Sciatic nerve (tissue), 2 donors: Measurements from ENCODE around the gene NF1. TPM values are rescaled to one million over a fixed set of nuclear protein-coding genes. Genes with fewer than 3 reads are reported as not detected.
A peak's percentile ranks its signal among the peaks of the same experiment; 100 is the strongest.
"Not testable (repeated sequence)": the region's sequence is repeated elsewhere in the genome, so short reads cannot be mapped to it uniquely, and the experiment has no call there.

ENCODE experiments used
- ATAC-seq: fragments of 200-7000 bp; cut with Tn5 transposase; one replicate; pipeline ENCODE4 v1.9.1; 2020; ENCODE audit warnings: mild to moderate bottlenecking, moderate library complexity
- DNase-seq: peaks from one replicate; pipeline ENCODE4 v3.0.0-alpha.2; 2020; ENCODE audit warnings: low spot score
- intact Hi-C: fragments of 100-400 bp; cut with DNase I; formaldehyde crosslinking; loops from one replicate; pipeline ENCODE4 v1.14.2; 2022
- total RNA-seq: library from RNA; stranded (reverse); fragmentation: NEBNext Ultra II Directional; extraction: Animal tissue kit (Norgen Biotek cat#: 25700); gene quantifications from one replicate; pipeline ENCODE4 v1.2.1, GENCODE V29; 2021
- donor health status: DM: no; HTN: no; CAD: no.
- donor health status: DM: no; HTN: no; CAD: no.

Gene NF1
- total RNA-seq, 1 donor from 2014 or later = 106 TPM

GRCh38 chr17:31311526-31311925 lies 216.7 kb downstream of the NF1 start:
- ATAC-seq = no peak
- intact Hi-C loops = no loop called here
- no peak for DNase-seq

- ATAC-seq, intact Hi-C loops, DNase-seq: not testable (repeated sequence)
Observed at GRCh38 chr17:31312223-31312622, 217.4 kb downstream of the NF1 start.

- intact Hi-C loops = no loop called here
- ATAC-seq = no peak
- no peak for DNase-seq
Observed at GRCh38 chr17:31313982-31314781, 219.4 kb downstream of the NF1 start, which contains the start of gene EVI2B. EVI2B (minus strand) TSS chr17:31314054; CDS start chr17:31305609, 8,445 bp downstream.

- ATAC-seq (no peak), DNase-seq (no peak)
- intact Hi-C loops = no loop called here
Observed at GRCh38 chr17:31314782-31315100, 220.0 kb downstream of the NF1 start.

- ATAC-seq (peak; percentile 87), DNase-seq (peak; percentile 63)
- intact Hi-C loops = no loop called here
Observed at GRCh38 chr17:31318298-31318801, 223.6 kb downstream of the NF1 start.

- intact Hi-C loops = no loop called here
- DNase-seq = no peak
- no peak for ATAC-seq
Observed at GRCh38 chr17:31318851-31319661, 224.3 kb downstream of the NF1 start.

GRCh38 chr17:31320241-31320640 lies 225.5 kb downstream of the NF1 start:
- DNase-seq (no peak), ATAC-seq (no peak)
- intact Hi-C loops = loop anchor here (2.0 kb wide), 1 partner anchor 51 kb away; no protein-coding TSS in a partner anchor

GRCh38 chr17:31320791-31321190 lies 226.0 kb downstream of the NF1 start:
- ATAC-seq = peak; percentile 68

GRCh38 chr17:31321481-31321880 lies 226.7 kb downstream of the NF1 start, which contains the start of gene EVI2A:
EVI2A (minus strand) TSS chr17:31321622; CDS start chr17:31319013, 2,609 bp downstream.
- intact Hi-C loops = loop anchor here (2.0 kb wide), 1 partner anchor 53 kb away; no protein-coding TSS in a partner anchor
- DNase-seq (no peak), ATAC-seq (peak; percentile 73)

More at GRCh38 chr17:31320791-31321190, 226.0 kb downstream of the NF1 start:
- DNase-seq = no peak
- intact Hi-C loops = loop anchor here (2.0 kb wide), 1 partner anchor 52 kb away; no protein-coding TSS in a partner anchor

- ATAC-seq = no peak
- intact Hi-C loops = loop anchor here (2.0 kb wide), 1 partner anchor 53 kb away; no protein-coding TSS in a partner anchor
- no peak for DNase-seq
Observed at GRCh38 chr17:31321966-31322365, 227.2 kb downstream of the NF1 start.

- DNase-seq = no peak
- ATAC-seq = no peak
- intact Hi-C loops = no loop called here
Observed at GRCh38 chr17:31323551-31323950, 228.8 kb downstream of the NF1 start.

- DNase-seq = no peak
- intact Hi-C loops = no loop called here
- no peak for ATAC-seq
Observed at GRCh38 chr17:31327534-31328159, 232.9 kb downstream of the NF1 start.

GRCh38 chr17:31328160-31328535 lies 233.4 kb downstream of the NF1 start:
- intact Hi-C loops = no loop called here
- ATAC-seq (no peak), DNase-seq (no peak)

GRCh38 chr17:31329221-31329620 lies 234.4 kb downstream of the NF1 start:
- intact Hi-C loops = no loop called here
- no peak for DNase-seq
- no peak for ATAC-seq

GRCh38 chr17:31339906-31340661 lies 245.3 kb downstream of the NF1 start:
- intact Hi-C loops = no loop called here
- DNase-seq = no peak
- ATAC-seq = no peak

- DNase-seq, intact Hi-C loops, ATAC-seq: not testable (repeated sequence)
Observed at GRCh38 chr17:31345191-31345747, 250.5 kb downstream of the NF1 start.

- ATAC-seq (no peak), DNase-seq (no peak)
- intact Hi-C loops = no loop called here
Observed at GRCh38 chr17:31349454-31349853, 254.7 kb downstream of the NF1 start.

- intact Hi-C loops = no loop called here
- ATAC-seq (no peak), DNase-seq (no peak)
Observed at GRCh38 chr17:31355935-31356334, 261.2 kb downstream of the NF1 start.
